Panc1 (cell line): Measurements from ENCODE around the gene SLCO2B1.

Source experiments
- CTCF ChIP-seq: fragments of 450-650 bp; IDR thresholded peaks from 2 replicates; pipeline ENCODE4 v1.5.1; 2017; ENCODE audit warnings: mild to moderate bottlenecking
- POLR2AphosphoS5 ChIP-seq: IDR thresholded peaks from 2 replicates; pipeline ENCODE4 v1.6.1; 2012; ENCODE audit warnings: mild to moderate bottlenecking, low read depth, low read length, moderate library complexity

DNA sequence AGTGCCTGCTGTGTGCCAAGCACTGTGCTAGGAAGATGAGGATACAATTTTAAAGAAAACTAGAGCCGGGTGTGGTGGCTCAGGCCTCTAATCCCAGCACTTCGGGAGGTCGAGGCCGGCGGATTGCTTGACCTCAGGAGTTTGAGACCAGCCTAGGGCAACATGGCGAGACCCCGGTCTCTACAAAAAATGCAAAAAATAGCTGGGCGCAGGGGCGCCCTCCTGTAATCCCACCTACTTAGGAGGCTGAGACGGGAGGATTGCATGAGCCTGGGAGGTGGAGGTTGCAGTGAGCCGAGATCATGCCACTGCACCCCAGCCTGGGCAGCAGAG lies 98.0 kb downstream of the SLCO2B1 start:
- no peak; the same call in 1 of the 2 replicates for TF ChIP-seq CTCF
- TF ChIP-seq POLR2AphosphoS5: no peak
